Uterus (tissue), 2 donors: ENCODE results near the gene RAP1GDS1.

Experiments
- POLR2A ChIP-seq, 2 donors: fragments of 450-650 bp; IDR thresholded peaks; one replicate each; pipeline ENCODE4 v1.6.1; 2016; ENCODE audit warnings: antibody characterized with exemption in 2 of 2, mild to moderate bottlenecking in 1 of 2, moderate library complexity in 1 of 2
- TF ChIP-seq, protein P1 (sequence below), 4 experiments: fragments of 200-600 bp in 2 of 4; fragments of 450-650 bp in 2 of 4; sonication (generic) in 2 of 4; IDR thresholded peaks; one replicate each; pipeline ENCODE4 v1.5.1; 2016 to 2019; ENCODE audit warnings: antibody characterized with exemption in 4 of 4, mild to moderate bottlenecking in 2 of 4, moderate library complexity in 1 of 4

- TF ChIP-seq, protein P1, sequence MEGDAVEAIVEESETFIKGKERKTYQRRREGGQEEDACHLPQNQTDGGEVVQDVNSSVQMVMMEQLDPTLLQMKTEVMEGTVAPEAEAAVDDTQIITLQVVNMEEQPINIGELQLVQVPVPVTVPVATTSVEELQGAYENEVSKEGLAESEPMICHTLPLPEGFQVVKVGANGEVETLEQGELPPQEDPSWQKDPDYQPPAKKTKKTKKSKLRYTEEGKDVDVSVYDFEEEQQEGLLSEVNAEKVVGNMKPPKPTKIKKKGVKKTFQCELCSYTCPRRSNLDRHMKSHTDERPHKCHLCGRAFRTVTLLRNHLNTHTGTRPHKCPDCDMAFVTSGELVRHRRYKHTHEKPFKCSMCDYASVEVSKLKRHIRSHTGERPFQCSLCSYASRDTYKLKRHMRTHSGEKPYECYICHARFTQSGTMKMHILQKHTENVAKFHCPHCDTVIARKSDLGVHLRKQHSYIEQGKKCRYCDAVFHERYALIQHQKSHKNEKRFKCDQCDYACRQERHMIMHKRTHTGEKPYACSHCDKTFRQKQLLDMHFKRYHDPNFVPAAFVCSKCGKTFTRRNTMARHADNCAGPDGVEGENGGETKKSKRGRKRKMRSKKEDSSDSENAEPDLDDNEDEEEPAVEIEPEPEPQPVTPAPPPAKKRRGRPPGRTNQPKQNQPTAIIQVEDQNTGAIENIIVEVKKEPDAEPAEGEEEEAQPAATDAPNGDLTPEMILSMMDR (IDR thresholded peaks at IDR 0.05): no peak
- TF ChIP-seq POLR2A (IDR thresholded peaks at IDR 0.05): no peak
Observed at GRCh38 chr4:98394134-98394533, 132.9 kb downstream of the RAP1GDS1 start.
